A673 (cell line): Measurements from ENCODE around the gene N4BP2L1.

Experiments used
- EZH2 ChIP-seq: fragments of 200-600 bp; sonication (generic); IDR thresholded peaks from 2 replicates; pipeline ENCODE4 v1.6.1; 2017; ENCODE audit warnings: borderline replicate concordance, low read depth, mild to moderate bottlenecking, mixed read lengths, antibody characterized with exemption, low read length; ENCODE audit not compliant: poor library complexity, severe bottlenecking
- TF ChIP-seq, protein P1 (sequence below): fragments of 300-800, 200-600 bp; sonication (generic); conservative IDR thresholded peaks from 2 replicates; pipeline ENCODE4 v1.5.1; 2017; ENCODE audit warnings: low read depth, mild to moderate bottlenecking, antibody characterized with exemption, low read length, moderate library complexity, mixed read lengths

GRCh38 chr13:32409561-32410421 lies 18.1 kb downstream of the N4BP2L1 start:
- TF ChIP-seq, protein P1, sequence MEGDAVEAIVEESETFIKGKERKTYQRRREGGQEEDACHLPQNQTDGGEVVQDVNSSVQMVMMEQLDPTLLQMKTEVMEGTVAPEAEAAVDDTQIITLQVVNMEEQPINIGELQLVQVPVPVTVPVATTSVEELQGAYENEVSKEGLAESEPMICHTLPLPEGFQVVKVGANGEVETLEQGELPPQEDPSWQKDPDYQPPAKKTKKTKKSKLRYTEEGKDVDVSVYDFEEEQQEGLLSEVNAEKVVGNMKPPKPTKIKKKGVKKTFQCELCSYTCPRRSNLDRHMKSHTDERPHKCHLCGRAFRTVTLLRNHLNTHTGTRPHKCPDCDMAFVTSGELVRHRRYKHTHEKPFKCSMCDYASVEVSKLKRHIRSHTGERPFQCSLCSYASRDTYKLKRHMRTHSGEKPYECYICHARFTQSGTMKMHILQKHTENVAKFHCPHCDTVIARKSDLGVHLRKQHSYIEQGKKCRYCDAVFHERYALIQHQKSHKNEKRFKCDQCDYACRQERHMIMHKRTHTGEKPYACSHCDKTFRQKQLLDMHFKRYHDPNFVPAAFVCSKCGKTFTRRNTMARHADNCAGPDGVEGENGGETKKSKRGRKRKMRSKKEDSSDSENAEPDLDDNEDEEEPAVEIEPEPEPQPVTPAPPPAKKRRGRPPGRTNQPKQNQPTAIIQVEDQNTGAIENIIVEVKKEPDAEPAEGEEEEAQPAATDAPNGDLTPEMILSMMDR: no peak
- TF ChIP-seq EZH2: no peak
